GM12878 (cell line): ENCODE data around the gene MLNR. TPM values are rescaled to one million over a fixed set of nuclear protein-coding genes. Genes with fewer than 3 reads are reported as not detected.

Experiments used
- ATAC-seq: fragments of 200-7000 bp; cut with Tn5 transposase; 3 replicates; pipeline ENCODE4 v1.9.1; 2020; ENCODE audit warnings: mild to moderate bottlenecking, moderate library complexity
- BruUV-seq: library from RNA; stranded (reverse); fragments of 400-500 nt; replicated peaks from 2 replicates; lab custom pipeline; 2021; lab: Mats Ljungman, UMichigan
- CTCF ChIA-PET: fragments of 300-600 bp; sonication (Branson Sonifier 250); formaldehyde crosslinking; extraction: SDS; loops from one replicate; lab custom pipeline; 2021; ENCODE audit warnings: inconsistent platforms; lab: Yijun Ruan, JAX
- POLR2A ChIA-PET: fragments of 350-600 bp; formaldehyde crosslinking; extraction: SDS; loops from one replicate; lab custom pipeline; 2021; ENCODE audit warnings: inconsistent platforms; lab: Charles Lee
- RAD21 ChIA-PET: fragments of 300-600 bp; sonication (Branson Sonifier 250); formaldehyde crosslinking; loops from one replicate; lab custom pipeline; 2023; ENCODE audit warnings: antibody characterized with exemption; ENCODE audit not compliant: unreplicated experiment; lab: Charles Lee
- SMC1A ChIA-PET: fragments of 300-600 bp; sonication (Branson Sonifier 250); formaldehyde crosslinking; loops from one replicate; lab custom pipeline; 2023; ENCODE audit not compliant: unreplicated experiment, uncharacterized antibody; lab: Charles Lee
- DNase-seq: peaks from one replicate; pipeline ENCODE4 v3.0.0-alpha.2; 2011; ENCODE audit warnings: low read depth, low spot score
- FAIRE-seq: peaks from 3 replicates; lab custom pipeline; 2011; peaks lifted over from hg19 to GRCh38; lab: Jason Lieb, UNC
- H2AFZ ChIP-seq: 2 replicates; pipeline ENCODE4 v1.6.0; 2011; ENCODE audit warnings: low read depth, low read length, control low read depth; ENCODE audit not compliant: control insufficient read depth
- H3K27ac ChIP-seq: 2 replicates; pipeline ENCODE4 v1.5.1; 2011; ENCODE audit warnings: control low read depth; ENCODE audit not compliant: control insufficient read depth, insufficient read depth
- H3K27me3 ChIP-seq, 2 experiments: replicated peaks in 1 of 2; 2 replicates each; pipeline versions ENCODE4 v1.6.0 to v1.6.1; 2011; ENCODE audit warnings: low read length in 1 of 2; ENCODE audit not compliant: control insufficient read depth in 2 of 2, insufficient read depth in 2 of 2
- H3K36me3 ChIP-seq, 2 experiments: 2 replicates each; pipeline ENCODE4 v1.5.1; 2011; ENCODE audit warnings: low read length in 1 of 2; ENCODE audit not compliant: control insufficient read depth in 2 of 2, insufficient read depth in 2 of 2
- H3K4me1 ChIP-seq: 2 replicates; pipeline ENCODE4 v1.6.1; 2011; ENCODE audit warnings: mild to moderate bottlenecking, low read length, moderate library complexity, mixed read lengths; ENCODE audit not compliant: control insufficient read depth, insufficient read depth
- H3K4me2 ChIP-seq: 2 replicates; pipeline ENCODE4 v1.6.0; 2011; ENCODE audit warnings: control low read depth; ENCODE audit not compliant: control insufficient read depth, insufficient read depth
- H3K4me3 ChIP-seq: fragments of 200-600 bp; sonication (generic); 2 replicates; pipeline ENCODE4 v1.5.1; 2016
- H3K79me2 ChIP-seq: 2 replicates; pipeline ENCODE4 v1.6.0; 2011; ENCODE audit warnings: low read length; ENCODE audit not compliant: control insufficient read depth, insufficient read depth
- H3K9ac ChIP-seq: 2 replicates; pipeline ENCODE4 v1.8.0; 2011; ENCODE audit warnings: low read length, control low read depth, mixed read lengths; ENCODE audit not compliant: control insufficient read depth, insufficient read depth
- H3K9me3 ChIP-seq: replicated peaks from 3 replicates; pipeline ENCODE4 v1.5.1; 2011; ENCODE audit warnings: mild to moderate bottlenecking, low read length; ENCODE audit not compliant: control insufficient read depth, insufficient read depth
- H4K20me1 ChIP-seq: 2 replicates; pipeline ENCODE4 v1.6.0; 2011; ENCODE audit not compliant: control insufficient read depth, insufficient read depth
- POLR2A ChIP-seq: IDR thresholded peaks from 2 replicates; pipeline ENCODE4 v1.6.1; 2011; ENCODE audit warnings: low read depth, mild to moderate bottlenecking, low read length
- SMC3 ChIP-seq: IDR thresholded peaks from 2 replicates; pipeline ENCODE4 v1.6.1; 2011; ENCODE audit warnings: low read length, improper control_type of control experiment, borderline replicate concordance
- ZSCAN29 ChIP-seq: fragments of 450-650 bp; IDR thresholded peaks from 2 replicates; pipeline ENCODE4 v1.6.1; 2017; ENCODE audit warnings: mild to moderate bottlenecking, moderate library complexity
- WGBS: methylation state at CpG from one replicate; pipeline ENCODE4 v1.1.6; 2016; ENCODE audit warnings: low lambda C conversion rate; ENCODE audit not compliant: insufficient replicate concordance, insufficient coverage; ENCODE audit errors: missing lambda C conversion rate; 5-methylcytosine and 5-hydroxymethylcytosine counted together
- in situ Hi-C: fragments of 300-500 bp; cut with MboI; formaldehyde crosslinking; loops from 9 replicates; pipeline ENCODE4 v1.14.3; 2018; ENCODE audit warnings: mixed read lengths
- intact Hi-C: fragments of 100-400 bp; cut with micrococcal nuclease; formaldehyde crosslinking; loops from one replicate; pipeline ENCODE4 v1.14.2; 2022; ENCODE audit not compliant: unreplicated experiment
- polyA plus RNA-seq, 11 experiments: library from polyadenylated mRNA; depleted of rRNA in 4 of 11; unstranded in 6 of 11; stranded (reverse) in 5 of 11; fragments of >200 nt; fragmentation: Nextera tagmentation in 4 of 11; fragmentation: Illumina TruSeq in 1 of 11; extraction: Ambion mirVana in 4 of 11; extraction: Trizol in 1 of 11; gene quantifications; 1 replicate in 1 of 11; 2 replicates in 10 of 11; pipeline versions ENCODE4 v1.2.1 to v1.2.3, GENCODE V29; 2011 to 2016; ENCODE audit warnings: inconsistent platforms in 2 of 11, missing spikeins in 2 of 11, low read depth in 1 of 11
- total RNA-seq, 4 experiments: library from RNA; depleted of rRNA in 3 of 4; stranded (reverse); fragments of >200 nt in 3 of 4; fragmentation: Illumina TruSeq in 1 of 4; extraction: Trizol in 1 of 4; gene quantifications; 2 replicates each; pipeline versions ENCODE4 v1.2.1 to v1.2.3, GENCODE V29; 2013 to 2021
- TF ChIP-seq, protein P1 (sequence below): fragments of 450-650 bp; IDR thresholded peaks from 2 replicates; pipeline ENCODE4 v1.6.1; 2014; ENCODE audit warnings: mild to moderate bottlenecking

Gene MLNR
- total and polyA plus RNA-seq, 10 of the 15 experiments (the other 5 are each of a cell fraction or from before 2014, with no cell fraction given), result not detected

GRCh38 chr13:49183672-49184325, 36.3 kb upstream of the MLNR start (continued):
- TF ChIP-seq, protein P1, sequence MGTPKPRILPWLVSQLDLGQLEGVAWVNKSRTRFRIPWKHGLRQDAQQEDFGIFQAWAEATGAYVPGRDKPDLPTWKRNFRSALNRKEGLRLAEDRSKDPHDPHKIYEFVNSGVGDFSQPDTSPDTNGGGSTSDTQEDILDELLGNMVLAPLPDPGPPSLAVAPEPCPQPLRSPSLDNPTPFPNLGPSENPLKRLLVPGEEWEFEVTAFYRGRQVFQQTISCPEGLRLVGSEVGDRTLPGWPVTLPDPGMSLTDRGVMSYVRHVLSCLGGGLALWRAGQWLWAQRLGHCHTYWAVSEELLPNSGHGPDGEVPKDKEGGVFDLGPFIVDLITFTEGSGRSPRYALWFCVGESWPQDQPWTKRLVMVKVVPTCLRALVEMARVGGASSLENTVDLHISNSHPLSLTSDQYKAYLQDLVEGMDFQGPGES, result no peak

GRCh38 chr13:49184621-49185020, 35.5 kb upstream of the MLNR start:
- no peak overlapping the region for H3K27ac ChIP-seq
- CTCF ChIA-PET, result interaction anchor here (0.9 kb wide), 1 partner anchor 11 kb away, joined by 3 read pairs; no protein-coding TSS in a partner anchor
- RAD21 ChIA-PET, result no interaction called here
- DNase-seq (no peak), ATAC-seq (no peak), FAIRE-seq (no peak)
- WGBS, result 98% methylated on average over 4 of the region's 4 CpGs
- no peak overlapping the region for H2AFZ ChIP-seq
- no TSS peak for BruUV-seq
- H3K4me1 ChIP-seq, result no peaks in the 10 kb centered on the region
- TF ChIP-seq POLR2A (no peak), SMC3 (no peak), ZSCAN29 (no peak)
- no peaks in the 10 kb centered on the region for H4K20me1 ChIP-seq
- intact Hi-C loops, result no loop called here
- no peaks in the 10 kb centered on the region for H3K79me2 ChIP-seq
- no peaks in the 10 kb centered on the region for H3K27me3 ChIP-seq
- H3K4me3 ChIP-seq, result no peak overlapping the region
- in situ Hi-C loops, result no loop called here
- H3K4me2 ChIP-seq, result no peak overlapping the region
- no peaks in the 10 kb centered on the region for H3K9me3 ChIP-seq
- POLR2A ChIA-PET, result interaction anchor here (0.8 kb wide), 1 partner anchor 1167 kb away, joined by 3 read pairs; no protein-coding TSS in a partner anchor
- H3K9ac ChIP-seq, result no peak overlapping the region
- H3K36me3 ChIP-seq, result peaks cover 0 to 16% of the 10 kb centered on the region in 2 experiments; a peak in 3 of 4 replicates
- SMC1A ChIA-PET, result interaction anchor here (0.7 kb wide), 1 partner anchor 198 kb away, joined by 3 read pairs; no protein-coding TSS in a partner anchor
